ENCODE results near the gene ABHD4.

The ABHD4 gene

GRCh38 chr14:22656226-22656625, 58.1 kb downstream of the ABHD4 start:
- no peak for DNase-seq (ENCODE audit: low read depth, low spot score)
- H3K27ac ChIP-seq, result no peak overlapping the region

- H3K27ac ChIP-seq, result no peak overlapping the region
- DNase-seq (ENCODE audit: low read depth, low spot score), result no peak
Observed at GRCh38 chr14:22656945-22657731, 59.0 kb downstream of the ABHD4 start.

- no peak for DNase-seq (ENCODE audit: low read depth, low spot score)
- no peak overlapping the region for H3K27ac ChIP-seq
Observed at GRCh38 chr14:22657861-22658260, 59.8 kb downstream of the ABHD4 start.

GRCh38 chr14:22658946-22659345, 60.8 kb downstream of the ABHD4 start:
- no peak for DNase-seq (ENCODE audit: low read depth, low spot score)
- no peak overlapping the region for H3K27ac ChIP-seq

- no peak for DNase-seq (ENCODE audit: low read depth, low spot score)
- H3K27ac ChIP-seq, result no peak overlapping the region
Observed at GRCh38 chr14:22660654-22661053, 62.6 kb downstream of the ABHD4 start.

Data from epithelial cell of prostate (primary cell).